Hepatic stellate cell (primary cell): ENCODE results near the gene CFAP65.

ENCODE experiments used
- DNase-seq: peaks from one replicate; pipeline ENCODE4 v3.0.0; 2011; ENCODE audit warnings: low spot score

The CFAP65 gene

DNA sequence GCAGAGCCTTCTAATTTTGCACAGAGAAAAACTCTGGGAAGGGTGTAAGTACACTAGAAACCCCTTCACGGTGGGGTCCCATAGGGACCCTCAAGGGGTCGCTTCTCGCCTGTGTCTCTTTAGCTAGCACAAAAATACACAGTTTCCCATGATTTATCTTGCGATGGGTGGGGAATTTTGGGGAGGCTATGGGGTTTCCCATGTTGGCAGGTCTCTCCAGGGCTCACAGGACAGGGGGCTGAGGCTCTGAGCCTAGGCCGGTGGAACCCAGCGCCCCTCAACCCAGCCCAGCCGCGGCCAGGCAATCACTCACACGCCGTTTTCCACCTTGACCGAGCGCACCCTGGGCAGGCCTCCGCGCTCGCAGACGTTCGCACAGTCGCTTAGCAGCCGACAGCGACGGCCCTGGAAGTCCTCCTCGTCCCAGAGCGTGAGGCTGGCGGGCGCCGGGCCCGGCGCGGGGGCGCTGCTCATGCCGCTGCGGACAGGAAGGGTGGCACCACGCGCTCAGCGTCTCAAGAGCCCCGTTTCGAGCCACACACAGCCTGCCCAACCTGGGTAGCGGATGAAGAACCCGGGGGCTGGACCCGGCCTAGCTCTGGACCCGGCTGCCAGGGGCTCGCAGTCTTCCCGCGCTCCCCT lies 48.5 kb downstream of the CFAP65 start:
- DNase-seq: no peak

DNA sequence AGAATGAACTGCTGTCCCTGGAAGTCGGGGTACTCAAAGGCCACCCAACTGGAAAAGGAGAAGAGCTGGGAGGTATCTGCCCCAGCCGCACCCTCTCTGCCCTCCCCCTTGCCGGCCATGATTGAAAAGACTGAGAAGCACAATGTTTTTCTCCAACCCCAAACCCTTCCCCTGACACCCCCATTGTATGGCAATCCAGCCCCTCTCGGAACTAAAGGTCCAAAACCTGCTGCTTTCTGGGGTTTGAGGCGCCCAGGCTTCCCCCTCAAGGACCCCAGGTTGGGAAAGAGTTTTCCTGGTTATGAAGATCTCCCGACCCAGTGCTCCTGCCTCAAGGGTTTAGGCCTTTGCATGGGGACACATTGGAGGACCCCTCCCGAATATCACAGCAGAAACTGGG lies 49.1 kb downstream of the CFAP65 start:
- DNase-seq: no peak

DNA sequence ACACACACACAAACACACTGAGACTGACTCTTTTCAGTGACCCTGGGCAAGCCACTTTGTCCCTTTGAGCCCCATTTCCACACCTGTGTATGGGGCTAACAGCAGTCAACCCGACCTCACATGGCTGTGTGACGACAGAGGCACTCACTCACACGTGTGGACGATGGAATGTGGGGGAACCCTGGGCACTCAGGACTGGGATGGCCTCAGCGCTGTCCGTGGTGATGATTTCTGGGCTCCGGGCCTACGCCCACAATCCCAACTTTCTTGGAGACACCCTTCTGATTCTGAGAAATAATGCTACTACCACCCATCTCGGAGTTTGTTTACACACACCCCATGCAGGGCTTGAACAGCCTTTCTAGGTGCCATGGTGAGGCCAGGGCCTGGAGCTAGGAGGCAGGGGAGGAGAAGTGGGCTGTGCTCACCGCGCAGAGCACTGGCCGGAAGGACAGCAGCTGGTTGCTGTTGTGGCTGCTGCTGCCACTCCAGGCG lies 49.6 kb downstream of the CFAP65 start:
- DNase-seq: peak; percentile 68

DNA sequence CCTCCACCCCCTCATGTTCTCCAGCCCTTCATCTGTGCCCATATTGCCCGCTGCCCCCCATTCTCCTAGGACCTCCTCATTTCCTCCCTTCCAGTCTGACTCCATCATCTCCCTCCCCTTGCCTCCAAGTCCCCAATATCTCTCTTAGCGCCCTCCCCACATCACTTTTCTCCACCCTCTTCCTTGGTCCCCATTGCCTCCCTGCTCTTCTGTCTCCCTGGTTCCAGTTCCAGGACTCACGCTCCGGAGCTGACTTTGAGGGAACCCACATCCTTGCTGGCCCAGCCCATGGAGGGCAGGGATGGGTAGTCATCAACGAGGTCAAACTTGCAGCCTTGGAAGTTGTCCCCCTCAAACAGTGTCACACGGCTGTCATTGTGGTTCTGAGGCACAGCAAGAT lies 50.7 kb downstream of the CFAP65 start:
- DNase-seq: no peak

DNA sequence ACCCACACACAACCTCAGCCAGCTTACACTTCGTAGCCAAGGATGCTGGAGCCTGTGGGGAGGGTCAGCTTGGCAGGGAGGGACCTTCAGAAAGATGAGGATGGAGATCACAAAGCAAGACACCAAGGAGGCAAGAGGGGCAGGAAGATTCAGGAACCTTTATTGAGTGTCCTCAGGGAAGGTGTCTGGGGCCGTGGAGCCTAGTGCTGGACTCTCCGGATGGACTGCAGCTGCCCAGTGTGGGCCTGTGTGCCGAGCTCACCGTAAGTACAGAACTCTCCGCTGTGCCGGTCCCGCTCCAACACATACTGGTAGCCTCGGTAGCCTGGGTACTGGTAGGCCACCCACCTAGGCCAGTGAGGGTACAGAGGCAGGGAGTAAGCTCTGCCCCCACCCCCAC lies 51.3 kb downstream of the CFAP65 start:
- DNase-seq: no peak

DNA sequence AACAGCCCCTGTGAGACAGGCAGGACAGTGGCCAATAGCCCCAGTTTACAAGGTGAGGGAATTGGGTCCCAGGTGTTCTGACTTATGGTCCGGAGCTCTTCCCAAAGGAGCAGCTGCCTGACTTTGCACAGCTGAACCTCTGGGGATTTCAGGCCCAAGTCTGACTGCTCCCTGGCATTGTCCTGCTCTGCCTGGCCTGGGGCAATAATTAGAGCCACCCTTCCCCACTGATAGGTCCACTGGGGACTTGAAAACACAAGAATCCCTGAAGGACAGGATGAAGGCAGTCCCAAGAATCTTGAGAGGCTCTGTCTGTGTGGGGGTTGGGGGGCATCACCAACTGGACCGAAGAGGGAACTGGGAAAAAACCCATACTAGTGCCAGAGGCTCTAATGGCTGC lies 52.7 kb downstream of the CFAP65 start:
- DNase-seq: no peak

DNA sequence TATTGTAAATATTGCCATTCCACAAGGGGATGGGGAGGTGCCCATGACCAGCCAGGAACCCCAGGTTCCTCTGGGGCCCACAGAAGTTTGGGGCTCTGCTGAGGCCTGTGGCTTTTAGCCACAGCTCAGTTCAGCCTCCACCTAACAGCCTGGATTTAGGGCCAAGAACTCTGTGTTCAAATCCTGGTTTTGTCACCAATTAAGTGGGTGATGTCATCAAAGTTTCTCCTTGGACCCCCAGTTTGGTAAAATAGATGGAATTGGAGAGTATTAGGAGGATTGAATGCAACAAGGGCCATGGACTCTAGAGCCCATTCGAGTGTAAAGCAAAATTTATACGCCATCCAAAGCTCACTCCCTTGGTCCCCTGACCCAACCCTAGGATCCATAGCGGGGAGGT lies 53.2 kb downstream of the CFAP65 start:
- no peak for DNase-seq

DNA sequence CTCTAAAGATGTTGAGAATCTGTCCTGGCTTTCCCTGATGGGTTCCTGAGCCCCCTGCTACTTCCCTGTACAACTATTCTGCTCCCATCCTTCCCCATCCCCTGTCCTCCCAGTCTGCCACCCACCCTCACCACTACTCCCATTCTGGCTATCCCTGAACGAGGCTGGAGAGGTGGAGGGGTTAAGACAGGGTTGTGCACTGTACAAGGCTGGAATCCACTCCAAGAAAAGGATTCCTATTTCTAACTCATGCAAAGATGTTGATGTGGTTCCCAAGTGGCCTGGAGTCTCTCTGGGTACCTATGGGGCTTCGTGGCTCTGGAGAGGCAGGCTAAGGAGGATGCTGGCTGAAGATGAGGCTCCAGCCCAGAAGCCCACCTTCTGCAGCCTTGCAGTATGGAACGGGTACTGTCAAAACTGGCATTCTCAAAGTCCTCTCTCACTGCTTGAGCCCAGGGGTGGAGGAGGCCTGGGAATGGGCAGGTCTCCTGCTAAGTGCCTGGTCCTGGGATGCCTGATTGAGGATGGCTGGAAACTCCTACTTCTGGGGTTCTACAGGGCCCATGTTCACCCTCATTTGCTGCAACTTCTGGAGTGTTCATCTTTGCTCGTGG lies 55.1 kb downstream of the CFAP65 start:
- no peak for DNase-seq

DNA sequence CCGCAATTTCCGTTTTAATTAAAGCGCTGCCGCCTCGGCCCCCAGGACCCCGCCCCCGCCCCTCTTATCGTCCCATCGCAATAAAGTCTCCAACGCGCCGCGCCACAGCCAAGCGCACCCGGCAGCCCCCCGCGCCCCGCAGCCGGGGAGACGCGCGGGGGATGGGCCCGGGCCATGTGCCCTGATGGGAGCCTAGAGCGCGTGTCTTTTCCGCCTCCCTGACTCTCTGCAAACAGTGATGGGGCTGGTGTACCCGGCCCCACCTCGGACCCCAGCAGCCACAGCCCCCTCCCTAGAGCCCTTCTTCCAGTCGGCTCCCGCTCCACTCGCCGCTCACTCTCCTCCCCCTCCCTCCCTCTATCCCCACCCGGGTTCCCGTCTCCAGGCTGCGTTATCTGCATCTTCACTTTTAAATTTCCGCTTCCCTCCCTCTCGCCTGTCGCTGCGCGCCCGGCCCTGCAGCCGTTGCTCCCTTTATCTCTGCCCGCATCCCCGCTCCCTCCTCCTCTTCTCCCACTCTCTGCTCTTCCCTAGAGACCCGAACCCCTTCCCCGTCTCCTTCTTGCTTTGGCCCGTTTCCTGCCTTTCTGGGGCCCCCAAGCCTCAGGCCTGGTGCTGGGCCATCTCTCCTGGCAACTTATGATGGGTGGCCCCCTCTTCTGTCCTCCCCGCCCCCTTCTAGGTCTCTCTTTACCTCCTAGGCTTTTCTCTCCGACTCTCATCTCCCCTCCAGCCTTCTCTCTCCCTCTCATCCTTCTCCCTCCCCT lies 55.8 kb downstream of the CFAP65 start:
- no peak for DNase-seq

DNA sequence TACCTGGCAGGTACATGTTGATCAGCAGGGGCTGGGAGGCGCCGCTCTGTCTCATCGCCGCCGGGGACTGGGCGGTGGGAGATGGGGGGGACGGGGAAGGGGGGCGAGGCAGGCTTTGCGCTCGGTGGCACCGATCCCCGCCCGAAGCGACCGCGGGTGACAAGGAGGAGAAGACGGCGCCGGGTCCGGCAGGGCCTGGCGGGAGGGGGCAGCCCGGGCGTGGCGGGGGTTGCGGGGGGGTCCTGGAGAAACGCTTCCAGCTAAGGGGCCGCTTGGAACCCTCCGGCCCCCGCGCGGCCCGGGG lies 56.3 kb downstream of the CFAP65 start, which contains the start of gene FEV:
FEV (minus strand) TSS at position 164 of the 304 bp plus-strand sequence; CDS start at position 55, 109 bp downstream.
- no peak for DNase-seq

DNA sequence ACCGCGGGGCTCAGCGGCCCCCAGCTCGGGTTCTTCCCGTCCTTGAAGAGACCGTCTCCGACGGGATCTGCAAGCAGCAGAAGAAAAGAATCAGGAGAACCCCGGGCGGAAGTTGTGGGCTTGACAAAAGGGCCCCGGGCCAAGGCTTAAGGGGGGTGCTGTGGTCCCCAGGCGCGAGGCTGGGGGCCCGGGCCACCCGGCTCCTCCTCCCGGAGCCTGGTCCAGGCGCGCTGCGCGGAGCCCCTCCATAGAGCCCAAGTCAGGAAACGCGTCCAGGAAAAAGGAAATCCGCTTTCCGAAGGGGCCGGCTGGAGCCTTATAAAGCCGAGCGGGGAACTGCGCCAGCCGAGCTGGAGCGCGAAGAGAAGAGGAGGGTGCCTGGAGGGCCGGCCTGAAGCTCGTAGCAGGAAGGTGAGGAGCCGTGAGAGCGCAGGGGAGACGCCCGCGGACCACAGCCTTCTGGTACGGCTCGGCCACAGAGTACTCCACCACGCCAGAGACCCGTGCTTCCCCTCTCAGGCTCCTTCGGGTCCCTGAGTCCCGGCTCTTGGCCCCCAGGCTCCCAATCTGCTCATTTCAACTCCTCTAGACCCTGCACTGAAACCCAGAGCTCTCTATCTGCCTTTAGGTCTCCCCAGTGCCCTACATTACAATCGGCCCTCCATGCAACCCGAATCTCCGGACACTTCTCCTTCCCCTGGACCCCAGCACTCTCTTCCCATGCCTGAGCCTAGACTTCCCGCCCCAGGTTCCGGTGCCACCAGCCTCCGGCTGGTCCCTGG lies 56.9 kb downstream of the CFAP65 start:
- no peak for DNase-seq

DNA sequence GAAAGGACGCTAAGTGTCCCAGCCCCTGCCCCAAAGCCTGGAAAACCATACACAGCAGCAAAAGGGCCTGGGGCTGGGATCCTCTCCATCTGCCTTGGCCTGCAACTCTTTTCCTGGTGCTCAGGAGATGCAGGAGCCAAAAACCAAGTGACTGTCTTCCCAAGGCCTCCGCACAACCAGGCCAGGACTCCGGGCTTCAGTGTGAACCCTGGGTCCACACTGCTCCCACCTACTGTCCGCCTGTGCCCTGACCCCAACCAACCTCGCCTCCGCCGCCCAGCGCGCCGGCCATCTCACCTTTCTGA lies 57.4 kb downstream of the CFAP65 start:
- no peak for DNase-seq

DNA sequence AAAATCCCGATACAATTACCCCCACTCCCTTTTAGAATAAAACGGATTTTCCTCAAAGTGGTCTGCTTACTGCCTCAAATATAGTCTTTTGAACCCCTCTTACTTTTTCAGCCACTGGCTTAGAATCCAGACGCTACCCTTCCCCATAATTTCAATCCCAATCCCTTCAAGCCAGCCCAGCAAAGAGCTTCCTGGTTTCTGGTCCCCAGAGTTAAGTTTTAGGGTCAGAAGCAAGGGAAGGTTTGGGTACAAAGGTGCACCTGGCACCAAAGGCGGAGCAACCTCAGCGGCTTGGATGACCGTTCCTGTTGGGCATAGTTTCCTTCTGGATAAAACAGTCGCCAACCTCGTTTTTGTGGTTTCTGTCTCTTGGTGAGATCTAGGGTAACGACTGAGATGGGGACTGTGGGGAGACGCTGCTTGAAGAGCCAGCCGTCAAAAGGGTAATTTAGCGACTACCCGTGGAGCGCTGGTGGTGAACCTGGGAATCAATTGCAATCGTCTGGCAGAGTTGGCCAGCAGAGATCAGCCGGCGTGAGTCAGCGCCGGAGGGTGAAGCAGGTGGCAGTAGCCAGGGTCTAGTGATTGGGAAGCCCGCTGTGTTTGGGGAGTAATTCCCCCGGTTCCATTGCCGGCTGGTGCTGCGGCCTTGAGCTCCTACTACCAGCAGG lies 57.9 kb downstream of the CFAP65 start:
- no peak for DNase-seq

DNA sequence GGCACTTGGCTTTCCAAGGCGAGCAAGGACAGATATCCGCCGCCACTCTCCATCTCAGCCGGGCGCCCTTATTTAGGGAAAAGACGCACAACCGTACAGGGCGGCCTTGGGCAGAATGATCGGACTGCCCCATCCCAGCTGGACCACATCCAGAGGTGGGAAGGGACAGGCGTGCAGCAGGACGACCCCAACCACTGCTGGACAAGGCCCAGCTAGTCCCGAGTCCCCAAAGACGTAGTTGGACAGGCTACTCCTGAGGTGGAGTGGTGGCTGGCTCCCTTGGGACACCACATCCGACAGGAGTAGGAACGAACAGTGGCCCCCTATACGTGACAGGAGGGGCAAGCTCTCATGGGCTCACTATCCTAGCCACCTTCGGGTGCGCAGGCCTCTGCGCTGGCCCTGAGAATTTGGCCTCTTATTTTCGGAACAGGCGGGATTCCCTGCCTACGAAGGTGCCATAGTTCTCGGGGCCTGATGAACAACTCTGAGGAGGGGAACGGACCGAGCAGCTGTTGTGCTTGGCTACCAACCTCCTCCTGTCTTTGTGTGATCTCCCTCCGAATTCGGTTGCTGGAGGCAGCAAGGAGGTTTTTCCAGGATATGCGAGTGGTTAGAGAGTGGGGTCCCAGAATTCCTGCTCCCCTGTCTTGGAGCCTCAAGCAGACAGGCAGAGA lies 58.6 kb downstream of the CFAP65 start:
- DNase-seq: no peak

DNA sequence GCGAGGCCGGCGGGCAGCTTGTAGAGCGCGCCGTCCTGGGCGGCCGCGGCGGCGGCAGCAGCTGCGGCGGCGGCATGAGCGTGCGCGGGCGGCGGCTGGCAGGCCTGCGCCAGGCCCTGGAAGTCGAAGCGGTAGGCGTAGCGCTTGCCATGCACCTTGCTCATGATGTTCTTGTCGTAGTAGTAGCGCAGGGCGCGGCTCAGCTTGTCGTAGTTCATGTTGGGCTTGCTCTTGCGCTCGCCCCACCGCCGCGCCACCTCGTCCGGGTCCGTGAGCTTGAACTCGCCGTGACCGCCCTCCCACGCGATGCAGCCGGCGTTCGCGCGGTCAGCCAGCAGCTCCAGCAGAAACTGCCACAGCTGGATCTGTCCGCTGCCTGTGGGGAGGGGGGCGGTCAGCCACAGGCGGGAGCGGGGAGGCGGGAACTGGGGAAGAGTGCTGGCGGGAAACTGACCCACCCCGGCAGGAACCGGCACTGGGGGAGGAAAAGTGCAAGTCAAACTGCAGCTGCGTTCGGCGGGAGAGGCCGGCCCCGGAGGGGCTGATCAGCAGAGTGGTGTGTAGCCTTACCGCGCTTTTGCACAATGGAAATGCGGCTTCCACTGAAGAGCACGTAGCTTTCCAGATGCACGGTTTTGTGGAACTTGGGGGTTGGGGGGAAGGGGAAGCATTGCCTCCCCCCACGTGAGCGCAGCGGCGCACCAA lies 59.3 kb downstream of the CFAP65 start:
- DNase-seq: no peak

DNA sequence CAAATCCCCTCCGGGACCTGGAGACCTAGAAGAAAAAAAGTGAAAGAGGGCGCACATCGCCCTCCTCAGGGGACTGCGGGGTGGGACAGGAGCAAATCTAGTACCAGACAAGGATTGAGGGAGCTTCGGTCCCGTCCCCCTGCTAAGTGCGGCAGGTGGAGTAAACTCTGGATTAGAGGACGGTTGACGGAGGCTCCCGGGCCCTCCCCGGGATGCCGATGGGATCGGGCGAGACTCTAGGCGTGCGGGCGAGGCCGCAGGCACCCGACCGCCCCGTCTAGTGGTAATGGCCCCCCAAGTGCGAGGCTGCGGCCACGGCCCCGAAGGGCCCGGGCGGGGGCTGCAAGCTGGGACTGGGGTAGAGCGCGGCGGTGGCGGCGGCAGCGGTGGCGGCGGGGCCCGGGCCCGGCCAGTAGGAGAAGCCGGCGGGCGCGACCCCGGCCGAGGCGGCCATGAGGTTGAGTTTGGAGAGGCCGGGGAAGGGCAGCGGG lies 59.9 kb downstream of the CFAP65 start:
- no peak for DNase-seq

DNA sequence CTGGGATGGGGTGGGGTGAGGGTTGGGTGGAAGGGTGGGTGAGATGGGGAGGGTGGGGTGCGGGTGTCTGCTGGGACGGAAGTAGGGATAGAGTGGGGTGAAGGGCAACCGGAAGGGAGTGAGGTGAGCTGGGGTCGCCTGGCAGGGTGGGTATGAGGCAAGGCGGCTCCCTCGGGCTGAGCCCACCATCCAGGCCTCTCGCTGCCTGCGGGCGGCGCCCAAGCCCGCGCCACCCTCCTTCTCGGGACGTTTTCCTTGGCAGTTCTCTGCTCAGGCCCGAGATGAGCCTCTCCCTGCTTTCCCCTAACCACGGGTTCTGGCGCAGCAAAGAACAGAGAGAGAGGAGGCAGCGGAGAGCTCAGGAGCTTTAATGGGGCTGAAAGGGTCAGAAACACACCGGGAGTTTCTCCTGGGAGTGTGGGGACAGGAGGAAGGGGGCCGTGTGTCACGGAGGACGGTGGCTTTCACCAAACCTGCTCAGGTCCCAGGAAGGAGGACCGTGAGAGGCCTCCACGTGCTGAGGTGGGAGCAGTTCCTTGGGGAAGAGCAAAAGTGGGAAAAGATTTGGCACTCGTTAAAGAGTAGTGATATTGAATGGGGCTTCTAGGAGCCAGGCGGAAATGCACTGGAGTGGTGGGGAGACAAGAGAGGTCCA lies 60.5 kb downstream of the CFAP65 start:
- DNase-seq: no peak

DNA sequence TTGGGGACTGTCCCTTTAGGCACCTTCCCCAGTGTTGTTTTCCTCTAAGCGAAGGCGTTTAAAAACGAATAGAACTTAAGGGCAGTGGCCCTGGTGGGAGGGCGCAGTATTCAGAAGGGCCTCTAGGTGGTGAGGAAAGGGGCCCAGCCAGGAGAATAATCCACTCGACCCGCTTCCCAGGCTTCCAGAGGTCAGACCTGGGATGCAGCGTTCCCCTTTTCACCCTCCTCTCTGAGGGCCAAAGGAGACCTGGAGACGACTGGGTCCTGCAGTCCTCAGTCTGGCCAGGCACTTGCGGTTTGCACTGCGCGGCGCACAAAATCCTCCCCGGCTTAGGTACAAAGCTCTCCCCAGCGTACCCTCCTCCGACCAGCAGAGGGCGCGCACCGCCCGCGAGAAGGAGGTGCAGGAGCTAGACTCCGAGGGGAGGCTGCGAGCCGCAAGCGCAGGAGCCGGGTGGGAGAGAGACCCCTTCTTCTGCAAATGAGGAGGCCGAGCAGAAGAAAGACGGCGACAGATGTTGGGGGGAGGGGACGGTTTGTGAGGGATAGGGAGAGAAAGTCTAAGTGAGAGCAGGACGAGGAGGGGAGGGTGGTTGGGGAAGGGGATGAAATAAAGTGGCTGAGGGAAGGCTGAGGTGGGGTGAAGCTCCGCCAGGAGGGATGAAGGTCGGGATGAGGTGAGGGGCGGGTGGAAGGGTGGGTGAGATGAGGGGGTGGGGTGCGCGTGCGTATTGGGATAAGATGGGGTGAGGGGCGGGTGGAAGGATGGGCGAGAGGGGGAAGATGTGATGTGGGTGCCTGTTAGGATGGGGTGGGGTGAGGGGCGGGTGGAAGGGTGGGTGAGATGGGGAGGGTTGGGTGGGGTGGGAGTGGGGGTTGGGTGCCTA lies 61.2 kb downstream of the CFAP65 start:
- peak; percentile 83 for DNase-seq

DNA sequence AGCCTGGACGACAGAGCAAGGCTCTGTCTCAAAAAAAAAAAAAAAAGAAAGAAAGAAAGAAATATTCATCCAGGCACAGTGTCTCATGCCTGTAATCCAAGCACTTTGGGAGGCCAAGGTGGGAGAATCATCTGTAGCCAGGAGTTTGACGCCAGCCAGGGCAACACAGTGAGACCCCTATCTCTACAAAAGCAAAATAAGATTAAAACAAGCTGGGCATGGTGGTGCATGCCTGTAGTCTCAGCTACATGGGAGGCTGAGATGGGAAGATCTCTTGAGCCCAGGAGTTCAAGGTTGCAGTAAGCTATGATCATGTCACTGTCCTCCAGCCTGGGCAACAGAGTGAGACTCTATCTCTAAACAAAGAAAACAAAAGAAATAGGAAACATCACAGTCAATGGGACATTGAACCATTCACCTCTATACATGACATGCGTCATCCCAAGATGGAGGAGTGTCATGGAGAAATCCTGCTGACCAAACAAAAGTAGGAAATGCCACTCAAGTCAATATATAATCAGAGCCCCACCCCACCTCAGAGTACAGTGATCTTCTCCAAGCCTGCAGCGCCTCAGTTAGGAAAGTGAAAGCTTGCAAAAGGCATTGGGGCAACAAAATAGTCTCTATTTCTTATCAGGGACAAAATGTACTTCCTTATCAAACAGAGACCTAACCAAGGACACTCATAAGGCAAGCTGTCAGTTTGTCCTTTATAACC lies 66.1 kb downstream of the CFAP65 start:
- no peak for DNase-seq
